ENCODE measurements around the gene HNRNPF.
"Not testable (repeated sequence)": the region's sequence is repeated elsewhere in the genome, so short reads cannot be mapped to it uniquely, and the experiment has no call there.

Gene HNRNPF

GRCh38 chr10:43396061-43396927 is 12.7 kb downstream of the HNRNPF start:
- DNase-seq: peak; percentile 71

GRCh38 chr10:43395571-43396060 is 13.4 kb downstream of the HNRNPF start:
- no peak for DNase-seq

GRCh38 chr10:43394868-43395267 is 14.1 kb downstream of the HNRNPF start:
- no peak for DNase-seq

- DNase-seq: no peak
These were observed 15.2 kb downstream of the HNRNPF start for GRCh38 chr10:43393606-43394360.

GRCh38 chr10:43393186-43393585 is 15.8 kb downstream of the HNRNPF start:
- not testable (repeated sequence) for DNase-seq

- DNase-seq: no peak
These were observed 16.2 kb downstream of the HNRNPF start for GRCh38 chr10:43392748-43393147.

- no peak for DNase-seq
These were observed 17.5 kb downstream of the HNRNPF start for GRCh38 chr10:43391496-43391895.

GRCh38 chr10:43390759-43391158 is 18.2 kb downstream of the HNRNPF start:
- no peak for DNase-seq

GRCh38 chr10:43390333-43390732 is 18.7 kb downstream of the HNRNPF start:
- DNase-seq: no peak

- no peak for DNase-seq
These were observed 19.1 kb downstream of the HNRNPF start for GRCh38 chr10:43389867-43390266.

GRCh38 chr10:43387678-43388032 is 21.3 kb downstream of the HNRNPF start:
- no peak for DNase-seq

GRCh38 chr10:43386981-43387677 is 21.9 kb downstream of the HNRNPF start:
- DNase-seq: no peak

- no peak for DNase-seq
These were observed 22.4 kb downstream of the HNRNPF start for GRCh38 chr10:43386549-43386948.

- no peak for DNase-seq
These were observed 23.5 kb downstream of the HNRNPF start for GRCh38 chr10:43385412-43386004.

GRCh38 chr10:43384252-43385221 is 24.4 kb downstream of the HNRNPF start:
- DNase-seq: no peak

- DNase-seq: no peak
These were observed 25.6 kb downstream of the HNRNPF start for GRCh38 chr10:43383204-43383971.

- no peak for DNase-seq
These were observed 28.3 kb downstream of the HNRNPF start for GRCh38 chr10:43380610-43381222.

- no peak for DNase-seq
These were observed 31.5 kb downstream of the HNRNPF start for GRCh38 chr10:43377424-43377883.

GRCh38 chr10:43376828-43377423 is 32.1 kb downstream of the HNRNPF start:
- no peak for DNase-seq

Data from DMS153 (cell line).